ENCODE data around the gene ATG9A. TPM values are rescaled to one million over a fixed set of nuclear protein-coding genes. Genes with fewer than 3 reads are reported as not detected.

The ATG9A gene
- total and polyA plus RNA-seq, 9 of the 15 experiments (the other 6 are each of a cell fraction or from before 2014, with no cell fraction given), result 0.25 to 65.6 (median 23.4) TPM

DNA sequence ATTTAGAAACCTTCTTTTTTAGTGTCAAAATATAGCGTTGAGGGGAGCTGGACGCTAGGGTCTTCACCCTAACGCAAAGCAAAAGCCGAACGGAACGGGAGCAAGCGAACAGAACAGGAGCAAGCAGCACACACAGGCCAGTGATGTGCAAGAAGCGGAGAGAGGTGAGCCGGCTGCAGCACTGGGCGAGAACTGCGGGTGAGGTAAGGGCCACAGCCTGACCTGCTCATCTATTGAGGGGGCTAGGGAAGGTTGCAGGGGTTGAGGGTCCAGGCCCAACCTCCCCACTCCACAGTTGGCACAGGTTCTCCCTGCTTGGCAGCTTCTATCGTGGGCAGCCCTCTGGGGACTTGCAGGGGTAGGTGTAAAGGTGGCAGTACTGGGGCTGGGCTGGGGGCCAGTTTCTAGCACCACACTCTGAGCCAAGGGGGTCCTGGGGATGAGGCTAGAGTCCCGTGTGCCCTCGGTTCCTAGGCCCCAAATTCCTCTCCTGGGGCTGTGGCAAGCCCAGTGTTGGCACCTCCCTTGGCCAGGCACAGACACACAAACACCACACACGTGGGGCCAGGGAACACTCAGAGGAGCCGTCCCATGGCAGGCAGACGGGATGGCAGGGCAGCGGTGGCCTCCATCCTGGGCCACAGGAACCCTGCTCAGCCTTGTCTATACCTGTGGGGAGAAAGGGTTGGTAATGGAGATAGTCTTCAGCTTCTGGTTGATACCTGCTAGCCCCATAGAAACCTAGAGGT is 9.5 kb downstream of the ATG9A start:
- Histone ChIP-seq H3K36me3 (ENCODE audit: control insufficient read depth, insufficient read depth, low read length) (peaks cover 73% of the 10 kb centered on the region), H4K20me1 (replicated peaks; ENCODE audit: control insufficient read depth, insufficient read depth, low read length) (0 out of 2 replicates have a peak, but pooled peaks cover 2% of the 10 kb centered on the region), H3K9ac (ENCODE audit: insufficient read depth in 1 of 2, low read depth in 2 of 2, low read length in 2 of 2) (peak overlapping the region in 1 of 2 experiments; percentile 89; a peak in 1 of 4 replicates), H3K27ac (ENCODE audit: extremely low read depth, low read depth, low read length) (no peak overlapping the region), H3K9me1 (ENCODE audit: control insufficient read depth, insufficient read depth, low read length) (no peaks in the 10 kb centered on the region), H2AFZ (ENCODE audit: low read depth, low read length) (no peak overlapping the region), H3K79me2 (ENCODE audit: control insufficient read depth, insufficient read depth, low read length) (peaks cover 27% of the 10 kb centered on the region), H3K4me1 (replicated peaks in 1 of 2; ENCODE audit: control insufficient read depth in 2 of 2, insufficient read depth in 2 of 2, low read length in 2 of 2) (peaks cover 13 to 53% of the 10 kb centered on the region in 2 experiments; a peak in 4 of 5 replicates), H3K4me3 (no peak overlapping the region), H3K9me3 (replicated peaks; ENCODE audit: control insufficient read depth, insufficient read depth, low read depth, low read length) (no peaks in the 10 kb centered on the region), H3K27me3 (ENCODE audit: control insufficient read depth in 2 of 2, insufficient read depth in 2 of 2, low read length in 2 of 2) (no peaks in the 10 kb centered on the region), H3K4me2 (ENCODE audit: insufficient read depth, low read length) (no peak overlapping the region)
- ATAC-seq (no peak), FAIRE-seq (no peak), DNase-seq (ENCODE audit: extremely low read depth in 1 of 4, low spot score in 3 of 4) (no peak)
- intact Hi-C loops (cut with micrococcal nuclease), result loop anchor here (2.0 kb wide), 1 partner anchor 59 kb away; the partner anchor contains the start of gene NHEJ1
- WGBS (ENCODE audit: insufficient coverage, low coverage, missing lambda C conversion rate), result 90% methylated on average over 13 of the region's 18 CpGs
- in situ Hi-C loops (cut with MboI), result no loop called here
- TF ChIP-seq IFI16 (CRISPR knock-in tag; IDR thresholded peaks at IDR 0.05) (no peak), POLR2G (IDR thresholded peaks at IDR 0.05; ENCODE audit: low read depth, low read length) (0 out of 2 replicates have a peak, but pooled peaks have one; percentile 23), PPARD (CRISPR knock-in tag; IDR thresholded peaks at IDR 0.05) (no peak), ESRRA (IDR thresholded peaks at IDR 0.05; ENCODE audit: borderline replicate concordance, low read depth) (no peak)
- no TSS peak for BruUV-seq (replicated peaks)
- CTCF ChIA-PET (ENCODE audit: low intra/inter-chr PET ratio), result no interaction called here
- POLR2A ChIA-PET, result interaction anchor here (0.6 to 2.1 kb wide), 5 partner anchors 9 to 75 kb away, joined by 3 to 12 read pairs (median 4); partner anchors contain the start of genes ANKZF1, ATG9A, TUBA4A and ZFAND2B
